Gastroesophageal sphincter (tissue), 3 donors: ENCODE measurements around the gene MAGT1.

ENCODE experiments used
- POLR2A ChIP-seq, 2 donors: fragments of 450-650 bp; IDR thresholded peaks; one replicate each; pipeline ENCODE4 v1.6.1; 2017; ENCODE audit warnings: antibody characterized with exemption in 2 of 2, mild to moderate bottlenecking in 2 of 2, moderate library complexity in 1 of 2
- TF ChIP-seq, protein P1 (sequence below), 4 experiments: fragments of 200-600 bp in 2 of 4; fragments of 450-650 bp in 2 of 4; sonication (generic) in 1 of 4; IDR thresholded peaks; one replicate each; pipeline ENCODE4 v1.5.1; 2017 to 2019; ENCODE audit warnings: antibody characterized with exemption in 4 of 4, mild to moderate bottlenecking in 2 of 4, moderate library complexity in 2 of 4

DNA sequence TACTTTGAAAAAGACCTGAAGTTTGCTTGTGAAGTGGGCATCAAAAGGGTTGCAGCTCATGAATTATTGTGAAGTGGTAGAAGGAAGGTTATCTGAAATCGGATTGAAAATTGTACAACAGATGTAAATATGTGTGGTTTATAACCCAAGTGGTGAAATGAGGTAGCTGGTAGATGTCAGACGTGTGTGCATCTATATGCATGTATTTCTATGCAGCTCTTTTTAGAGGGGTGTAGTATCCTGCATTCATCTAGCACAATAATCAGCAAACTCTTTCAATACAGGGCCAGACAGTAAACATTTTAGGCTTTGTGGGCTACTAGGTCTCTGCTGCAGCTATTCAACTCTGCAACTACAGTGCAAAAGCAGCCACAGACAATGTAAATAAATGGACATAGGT, 118.6 kb downstream of the MAGT1 start:
- TF ChIP-seq POLR2A (IDR thresholded peaks at IDR 0.05): no peak
- TF ChIP-seq, protein P1, sequence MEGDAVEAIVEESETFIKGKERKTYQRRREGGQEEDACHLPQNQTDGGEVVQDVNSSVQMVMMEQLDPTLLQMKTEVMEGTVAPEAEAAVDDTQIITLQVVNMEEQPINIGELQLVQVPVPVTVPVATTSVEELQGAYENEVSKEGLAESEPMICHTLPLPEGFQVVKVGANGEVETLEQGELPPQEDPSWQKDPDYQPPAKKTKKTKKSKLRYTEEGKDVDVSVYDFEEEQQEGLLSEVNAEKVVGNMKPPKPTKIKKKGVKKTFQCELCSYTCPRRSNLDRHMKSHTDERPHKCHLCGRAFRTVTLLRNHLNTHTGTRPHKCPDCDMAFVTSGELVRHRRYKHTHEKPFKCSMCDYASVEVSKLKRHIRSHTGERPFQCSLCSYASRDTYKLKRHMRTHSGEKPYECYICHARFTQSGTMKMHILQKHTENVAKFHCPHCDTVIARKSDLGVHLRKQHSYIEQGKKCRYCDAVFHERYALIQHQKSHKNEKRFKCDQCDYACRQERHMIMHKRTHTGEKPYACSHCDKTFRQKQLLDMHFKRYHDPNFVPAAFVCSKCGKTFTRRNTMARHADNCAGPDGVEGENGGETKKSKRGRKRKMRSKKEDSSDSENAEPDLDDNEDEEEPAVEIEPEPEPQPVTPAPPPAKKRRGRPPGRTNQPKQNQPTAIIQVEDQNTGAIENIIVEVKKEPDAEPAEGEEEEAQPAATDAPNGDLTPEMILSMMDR (IDR thresholded peaks at IDR 0.05): no peak
